ENCODE data around the gene RGS1.
"Not testable (repeated sequence)": the region's sequence is repeated elsewhere in the genome, so short reads cannot be mapped to it uniquely, and the experiment has no call there.

The RGS1 gene

GRCh38 chr1:192575499-192576189 lies at the start of gene RGS1:
Gene RGS1 (plus strand): TSS chr1:192575773. CDS start chr1:192575793, 20 bp downstream.
- no peak for DNase-seq

- no peak for DNase-seq
Measured at GRCh38 chr1:192527111-192527795, 48.3 kb upstream of the RGS1 start.

- no peak for DNase-seq
Measured at GRCh38 chr1:192527950-192528349, 47.6 kb upstream of the RGS1 start.

- DNase-seq = no peak
Measured at GRCh38 chr1:192529031-192529755, 46.4 kb upstream of the RGS1 start.

- no peak for DNase-seq
Measured at GRCh38 chr1:192529811-192530210, 45.8 kb upstream of the RGS1 start.

- DNase-seq = no peak
Measured at GRCh38 chr1:192530254-192530653, 45.3 kb upstream of the RGS1 start.

- DNase-seq = not testable (repeated sequence)
Measured at GRCh38 chr1:192531037-192531703, 44.4 kb upstream of the RGS1 start.

- no peak for DNase-seq
Measured at GRCh38 chr1:192534666-192535065, 40.9 kb upstream of the RGS1 start.

GRCh38 chr1:192535916-192536664 lies 39.5 kb upstream of the RGS1 start:
- DNase-seq = no peak

- no peak for DNase-seq
Measured at GRCh38 chr1:192538407-192539296, 36.9 kb upstream of the RGS1 start.

- DNase-seq = no peak
Measured at GRCh38 chr1:192539297-192540092, 36.1 kb upstream of the RGS1 start.

GRCh38 chr1:192543445-192543844 lies 32.1 kb upstream of the RGS1 start:
- DNase-seq = no peak

- DNase-seq = no peak
Measured at GRCh38 chr1:192545896-192546521, 29.6 kb upstream of the RGS1 start.

GRCh38 chr1:192546596-192547190 lies 28.9 kb upstream of the RGS1 start:
- no peak for DNase-seq

- no peak for DNase-seq
Measured at GRCh38 chr1:192547501-192547900, 28.1 kb upstream of the RGS1 start.

GRCh38 chr1:192549937-192550336 lies 25.6 kb upstream of the RGS1 start:
- no peak for DNase-seq

- no peak for DNase-seq
Measured at GRCh38 chr1:192550922-192551534, 24.5 kb upstream of the RGS1 start.

GRCh38 chr1:192552760-192553191 lies 22.8 kb upstream of the RGS1 start:
- no peak for DNase-seq

GRCh38 chr1:192553741-192554140 lies 21.8 kb upstream of the RGS1 start:
- DNase-seq = no peak
